Esophagus squamous epithelium (tissue), 5 donors: ENCODE results near the gene GMEB2. TPM values are rescaled to one million over a fixed set of nuclear protein-coding genes. Genes with fewer than 3 reads are reported as not detected.

Experiments used
- DNase-seq: peaks from one replicate; lab custom pipeline; 2025; lab: John Stamatoyannopoulos, UW
- H3K27ac ChIP-seq, 4 donors: fragments of 200-600 bp; sonication (generic); one replicate each; pipeline ENCODE4 v1.5.1; 2016 to 2019; ENCODE audit warnings: mild to moderate bottlenecking in 1 of 4
- H3K27me3 ChIP-seq, 4 donors: fragments of 200-600 bp; sonication (generic); 1 replicate in 3 of 4; 2 replicates in 1 of 4; pipeline versions ENCODE4 v1.5.1 to v1.6.0; 2017 to 2021; ENCODE audit warnings: antibody characterized with exemption in 1 of 4
- H3K36me3 ChIP-seq, 3 donors: fragments of 200-600 bp; sonication (generic); one replicate each; pipeline ENCODE4 v1.5.1; 2016 to 2019
- H3K4me1 ChIP-seq, 3 donors: fragments of 200-600 bp; sonication (generic); one replicate each; pipeline ENCODE4 v1.5.1; 2017 to 2019
- H3K4me3 ChIP-seq, 4 donors: fragments of 200-600 bp; sonication (generic); 1 replicate in 3 of 4; 2 replicates in 1 of 4; pipeline ENCODE4 v1.5.1; 2016 to 2019; ENCODE audit warnings: mild to moderate bottlenecking in 2 of 4, moderate library complexity in 1 of 4
- H3K9me3 ChIP-seq, 3 donors: fragments of 200-600 bp; sonication (generic); one replicate each; pipeline ENCODE4 v1.5.1; 2016 to 2019
- CTCF ChIP-seq, 6 experiments: fragments of 450-650 bp in 4 of 6; fragments of 200-600 bp in 2 of 6; sonication (generic) in 2 of 6; IDR thresholded peaks; one replicate each; pipeline ENCODE4 v1.5.1; 2016 to 2019; ENCODE audit warnings: antibody characterized with exemption in 6 of 6, mild to moderate bottlenecking in 4 of 6, moderate library complexity in 4 of 6
- POLR2A ChIP-seq, 4 donors: fragments of 450-650 bp; IDR thresholded peaks; one replicate each; pipeline ENCODE4 v1.6.1; 2017; ENCODE audit warnings: antibody characterized with exemption in 4 of 4, mild to moderate bottlenecking in 4 of 4, moderate library complexity in 3 of 4
- WGBS, 2 donors: methylation state at CpG; one replicate each; pipeline ENCODE4 v1.1.5; 2018; 5-methylcytosine and 5-hydroxymethylcytosine counted together
- intact Hi-C: fragments of 100-400 bp; cut with DNase I; formaldehyde crosslinking; loops from one replicate; pipeline ENCODE4 v1.15.0; 2022
- total RNA-seq, 4 donors: library from RNA; depleted of rRNA; stranded (reverse); fragments of >200 nt; gene quantifications; one replicate each; pipeline ENCODE4 v1.1.0, GENCODE V29; 2016
- donor health status: DM: yes; HTN: yes; CAD: no.

The GMEB2 gene
- total RNA-seq, 4 donors from 2014 or later: 7.2 to 12.0 (median 11.0) TPM

GRCh38 chr20:63656451-63656850, 29.6 kb upstream of the GMEB2 start:
- no peak for TF ChIP-seq POLR2A (IDR thresholded peaks at IDR 0.05)
- no peak for TF ChIP-seq CTCF (IDR thresholded peaks at IDR 0.05)
- 83 to 87% methylated on average over 3 of the region's 3 CpGs for WGBS, 2 donors
- Histone ChIP-seq H3K27ac (no peak overlapping the region), H3K9me3 (no peaks in the 10 kb centered on the region), H3K4me3 (no peak overlapping the region), H3K36me3 (peaks cover 0 to 12% (median 7%) of the 10 kb centered on the region in 3 donors), H3K27me3 (peaks cover 0 to 13% (median 0%) of the 10 kb centered on the region in 4 donors), H3K4me1 (peaks cover 32 to 60% (median 38%) of the 10 kb centered on the region in 3 donors)
- no peak for DNase-seq
- intact Hi-C loops: no loop called here

- WGBS, 2 donors: 60% methylated on average over 4 of the region's 4 CpGs; no CpG with 5 or more reads in 1 of the 2 donors
- Histone ChIP-seq H3K27ac (no peak overlapping the region), H3K9me3 (no peaks in the 10 kb centered on the region), H3K4me3 (no peak overlapping the region), H3K4me1 (peaks cover 32 to 64% (median 38%) of the 10 kb centered on the region in 3 donors), H3K36me3 (no peaks in the 10 kb centered on the region), H3K27me3 (peaks cover 0 to 13% (median 0%) of the 10 kb centered on the region in 4 donors)
- no peak for DNase-seq
- no peak for TF ChIP-seq CTCF (IDR thresholded peaks at IDR 0.05)
- no peak for TF ChIP-seq POLR2A (IDR thresholded peaks at IDR 0.05)
- intact Hi-C loops: no loop called here
Measured at GRCh38 chr20:63655249-63655648, 28.3 kb upstream of the GMEB2 start.

GRCh38 chr20:63653974-63654668, 27.2 kb upstream of the GMEB2 start:
- peaks cover 0 to 13% (median 0%) of the 10 kb centered on the region in 4 donors for H3K27me3 ChIP-seq
- H3K36me3 ChIP-seq: no peaks in the 10 kb centered on the region
- no peaks in the 10 kb centered on the region for H3K9me3 ChIP-seq
- TF ChIP-seq CTCF (IDR thresholded peaks at IDR 0.05) (no peak), POLR2A (IDR thresholded peaks at IDR 0.05) (no peak)
- H3K27ac ChIP-seq: peak overlapping the region in 3 of 4 donors; percentile 40 to 81 (median 69)
- WGBS, 2 donors: 30 to 43% methylated on average over 6 to 12 of the region's 15 CpGs
- H3K4me1 ChIP-seq: peaks cover 26 to 57% (median 36%) of the 10 kb centered on the region in 3 donors
- peak overlapping the region; percentile 35 to 78 (median 50) for H3K4me3 ChIP-seq
- intact Hi-C loops: no loop called here
- no peak for DNase-seq

- DNase-seq: no peak
- Histone ChIP-seq H3K27me3 (peaks cover 0 to 13% (median 0%) of the 10 kb centered on the region in 4 donors), H3K27ac (peak within 1 kb of the TSS in 3 of 4 donors; percentile 40 to 81 (median 69)), H3K36me3 (no peaks in the 10 kb centered on the region), H3K4me1 (peaks cover 24 to 52% (median 30%) of the 10 kb centered on the region in 3 donors), H3K4me3 (peak within 1 kb of the TSS; percentile 35 to 78 (median 50)), H3K9me3 (no peaks in the 10 kb centered on the region)
- TF ChIP-seq POLR2A (IDR thresholded peaks at IDR 0.05) (no peak), CTCF (IDR thresholded peaks at IDR 0.05) (no peak)
- intact Hi-C loops: no loop called here
- 0 to 2% methylated on average over 11 to 12 of the region's 73 CpGs for WGBS, 2 donors
Measured at GRCh38 chr20:63653041-63653973, 26.4 kb upstream of the GMEB2 start, which contains the start of gene STMN3. STMN3 (minus strand) TSS chr20:63653424; CDS start chr20:63653345, 79 bp downstream.
